Erythroblast (primary cell): ENCODE data around the gene GPS2.

Source experiments
- GATA1 ChIP-seq: IDR thresholded peaks from 2 replicates; pipeline ENCODE4 v1.6.1; 2011; ENCODE audit warnings: low read depth, mild to moderate bottlenecking, control low read depth, low read length, moderate library complexity
- POLR2A ChIP-seq: IDR thresholded peaks from 2 replicates; pipeline ENCODE4 v1.6.1; 2011; ENCODE audit warnings: mild to moderate bottlenecking, low read length

- TF ChIP-seq POLR2A (no peak), GATA1 (no peak)
Measured at GRCh38 chr17:7317161-7317803, 2.1 kb upstream of the GPS2 start.
